ENCODE results near the gene SCRN3.
"Not testable (repeated sequence)": the region's sequence is repeated elsewhere in the genome, so short reads cannot be mapped to it uniquely, and the experiment has no call there.

SCRN3 gene

GRCh38 chr2:174385201-174385600, 10.3 kb upstream of the SCRN3 start:
- POLR2A ChIA-PET, result no interaction called here
- Histone ChIP-seq H3K9me3 (ENCODE audit: control extremely low read depth in 1 of 5, control insufficient read depth in 4 of 5, insufficient read depth in 2 of 5, low read depth in 1 of 5, low read length in 4 of 5) (peaks cover 0 to 9% (median 3%) of the 10 kb centered on the region in 5 experiments), H3K4me1 (ENCODE audit: control extremely low read depth in 1 of 4, control insufficient read depth in 4 of 4, insufficient read depth in 4 of 4, low read length in 3 of 4) (no peaks in the 10 kb centered on the region), H3K27ac (ENCODE audit: insufficient read depth in 1 of 2, low read depth in 1 of 2, low read length in 2 of 2, poor library complexity in 1 of 2, severe bottlenecking in 2 of 2) (no peak overlapping the region), H3K27me3 (replicated peaks in 2 of 5; ENCODE audit: control insufficient read depth in 4 of 5, insufficient read depth in 5 of 5, low read length in 4 of 5) (no peaks in the 10 kb centered on the region), H3K4me3 (ENCODE audit: control insufficient read depth in 1 of 7, extremely low read depth in 1 of 7, insufficient read depth in 4 of 7, low read depth in 2 of 7, low read length in 6 of 7) (no peak overlapping the region), H3K36me3 (ENCODE audit: control insufficient read depth in 4 of 4, insufficient read depth in 4 of 4, low read length in 3 of 4) (peaks cover 11 to 71% (median 19%) of the 10 kb centered on the region in 4 experiments)
- DNase-seq, result no peak
- WGBS (ENCODE audit: insufficient coverage), result no CpG with 5 or more reads among the region's 3 CpGs
- CTCF ChIA-PET, result no interaction called here

GRCh38 chr2:174388706-174389105, 6.8 kb upstream of the SCRN3 start:
- H3K36me3 ChIP-seq (ENCODE audit: control insufficient read depth in 4 of 4, insufficient read depth in 4 of 4, low read length in 3 of 4), result peaks cover 8 to 62% (median 25%) of the 10 kb centered on the region in 4 experiments
- peak in 2 of 3 donors; percentile 9 to 24 for DNase-seq
- POLR2A ChIA-PET; H3K27ac ChIP-seq (ENCODE audit: insufficient read depth in 1 of 2, low read depth in 1 of 2, low read length in 2 of 2, poor library complexity in 1 of 2, severe bottlenecking in 2 of 2); H3K27me3 ChIP-seq (replicated peaks in 2 of 5; ENCODE audit: control insufficient read depth in 4 of 5, insufficient read depth in 5 of 5, low read length in 4 of 5); H3K4me3 ChIP-seq (ENCODE audit: control insufficient read depth in 1 of 7, extremely low read depth in 1 of 7, insufficient read depth in 4 of 7, low read depth in 2 of 7, low read length in 6 of 7); H3K4me1 ChIP-seq (ENCODE audit: control extremely low read depth in 1 of 4, control insufficient read depth in 4 of 4, insufficient read depth in 4 of 4, low read length in 3 of 4); H3K9me3 ChIP-seq (ENCODE audit: control extremely low read depth in 1 of 5, control insufficient read depth in 4 of 5, insufficient read depth in 2 of 5, low read depth in 1 of 5, low read length in 4 of 5); CTCF ChIA-PET: not testable (repeated sequence)
- WGBS (ENCODE audit: insufficient coverage), result no CpG with 5 or more reads among the region's 3 CpGs

- ChIA-PET CTCF (no interaction called here), POLR2A (no interaction called here)
- Histone ChIP-seq H3K36me3 (ENCODE audit: control insufficient read depth in 4 of 4, insufficient read depth in 4 of 4, low read length in 3 of 4) (peaks cover 8 to 54% (median 22%) of the 10 kb centered on the region in 4 experiments), H3K27me3 (replicated peaks in 2 of 5; ENCODE audit: control insufficient read depth in 4 of 5, insufficient read depth in 5 of 5, low read length in 4 of 5) (no peaks in the 10 kb centered on the region), H3K4me3 (ENCODE audit: control insufficient read depth in 1 of 7, extremely low read depth in 1 of 7, insufficient read depth in 4 of 7, low read depth in 2 of 7, low read length in 6 of 7) (no peak overlapping the region), H3K4me1 (ENCODE audit: control extremely low read depth in 1 of 4, control insufficient read depth in 4 of 4, insufficient read depth in 4 of 4, low read length in 3 of 4) (peaks cover 6 to 12% (median 8%) of the 10 kb centered on the region in 4 experiments), H3K9me3 (ENCODE audit: control extremely low read depth in 1 of 5, control insufficient read depth in 4 of 5, insufficient read depth in 2 of 5, low read depth in 1 of 5, low read length in 4 of 5) (peaks cover 0 to 3% (median 0%) of the 10 kb centered on the region in 5 experiments), H3K27ac (ENCODE audit: insufficient read depth in 1 of 2, low read depth in 1 of 2, low read length in 2 of 2, poor library complexity in 1 of 2, severe bottlenecking in 2 of 2) (no peak overlapping the region)
- no peak for DNase-seq
- WGBS (ENCODE audit: insufficient coverage), result 100% methylated on average over 4 of the region's 6 CpGs
Measured at GRCh38 chr2:174389542-174389941, 6.0 kb upstream of the SCRN3 start.

- DNase-seq; POLR2A ChIA-PET; H3K27ac ChIP-seq (ENCODE audit: insufficient read depth in 1 of 2, low read depth in 1 of 2, low read length in 2 of 2, poor library complexity in 1 of 2, severe bottlenecking in 2 of 2); H3K9me3 ChIP-seq (ENCODE audit: control extremely low read depth in 1 of 5, control insufficient read depth in 4 of 5, insufficient read depth in 2 of 5, low read depth in 1 of 5, low read length in 4 of 5); CTCF ChIA-PET; H3K4me3 ChIP-seq (ENCODE audit: control insufficient read depth in 1 of 7, extremely low read depth in 1 of 7, insufficient read depth in 4 of 7, low read depth in 2 of 7, low read length in 6 of 7); H3K27me3 ChIP-seq (replicated peaks in 2 of 5; ENCODE audit: control insufficient read depth in 4 of 5, insufficient read depth in 5 of 5, low read length in 4 of 5): not testable (repeated sequence)
- peaks cover 6 to 47% (median 20%) of the 10 kb centered on the region in 4 experiments for H3K36me3 ChIP-seq (ENCODE audit: control insufficient read depth in 4 of 4, insufficient read depth in 4 of 4, low read length in 3 of 4)
- peaks cover 9 to 18% (median 11%) of the 10 kb centered on the region in 4 experiments for H3K4me1 ChIP-seq (ENCODE audit: control extremely low read depth in 1 of 4, control insufficient read depth in 4 of 4, insufficient read depth in 4 of 4, low read length in 3 of 4)
- WGBS (ENCODE audit: insufficient coverage), result no CpG with 5 or more reads among the region's 3 CpGs
Measured at GRCh38 chr2:174390303-174390702, 5.2 kb upstream of the SCRN3 start.

GRCh38 chr2:174392706-174393105, 2.8 kb upstream of the SCRN3 start:
- CTCF ChIA-PET, result interaction anchor here (1.3 kb wide), 1 partner anchor 16 kb away, joined by 3 read pairs; no protein-coding TSS in a partner anchor
- no peaks in the 10 kb centered on the region for H3K27me3 ChIP-seq (replicated peaks in 2 of 5; ENCODE audit: control insufficient read depth in 4 of 5, insufficient read depth in 5 of 5, low read length in 4 of 5)
- POLR2A ChIA-PET, result no interaction called here

GRCh38 chr2:174395969-174396630, 570 bp downstream of the SCRN3 start:
- peak; percentile 21 to 73 (median 55) for DNase-seq
- H3K4me3 ChIP-seq (ENCODE audit: control insufficient read depth in 1 of 7, extremely low read depth in 1 of 7, insufficient read depth in 4 of 7, low read depth in 2 of 7, low read length in 6 of 7), result peak overlapping the region; percentile 57 to 98 (median 93)
- POLR2A ChIA-PET, result interaction anchor here (0.6 kb wide), 1 partner anchor 131 kb away, joined by 4 read pairs; no protein-coding TSS in a partner anchor

More at GRCh38 chr2:174392706-174393105, 2.8 kb upstream of the SCRN3 start:
- H3K27ac ChIP-seq (ENCODE audit: insufficient read depth in 1 of 2, low read depth in 1 of 2, low read length in 2 of 2, poor library complexity in 1 of 2, severe bottlenecking in 2 of 2), result no peak overlapping the region
- DNase-seq, result no peak
- peaks cover 10 to 26% (median 17%) of the 10 kb centered on the region in 4 experiments for H3K4me1 ChIP-seq (ENCODE audit: control extremely low read depth in 1 of 4, control insufficient read depth in 4 of 4, insufficient read depth in 4 of 4, low read length in 3 of 4)
- no peak overlapping the region for H3K4me3 ChIP-seq (ENCODE audit: control insufficient read depth in 1 of 7, extremely low read depth in 1 of 7, insufficient read depth in 4 of 7, low read depth in 2 of 7, low read length in 6 of 7)
- no peaks in the 10 kb centered on the region for H3K9me3 ChIP-seq (ENCODE audit: control extremely low read depth in 1 of 5, control insufficient read depth in 4 of 5, insufficient read depth in 2 of 5, low read depth in 1 of 5, low read length in 4 of 5)
- H3K36me3 ChIP-seq (ENCODE audit: control insufficient read depth in 4 of 4, insufficient read depth in 4 of 4, low read length in 3 of 4), result peaks cover 0 to 25% (median 11%) of the 10 kb centered on the region in 4 experiments

GRCh38 chr2:174397773-174398172, 2.2 kb downstream of the SCRN3 start:
- POLR2A ChIA-PET, result no interaction called here
- Histone ChIP-seq H3K4me1 (ENCODE audit: control extremely low read depth in 1 of 4, control insufficient read depth in 4 of 4, insufficient read depth in 4 of 4, low read length in 3 of 4) (peaks cover 10 to 26% (median 17%) of the 10 kb centered on the region in 4 experiments), H3K9me3 (ENCODE audit: control extremely low read depth in 1 of 5, control insufficient read depth in 4 of 5, insufficient read depth in 2 of 5, low read depth in 1 of 5, low read length in 4 of 5) (no peaks in the 10 kb centered on the region), H3K4me3 (ENCODE audit: control insufficient read depth in 1 of 7, extremely low read depth in 1 of 7, insufficient read depth in 4 of 7, low read depth in 2 of 7, low read length in 6 of 7) (no peak overlapping the region), H3K27ac (ENCODE audit: insufficient read depth in 1 of 2, low read depth in 1 of 2, low read length in 2 of 2, poor library complexity in 1 of 2, severe bottlenecking in 2 of 2) (no peak overlapping the region), H3K36me3 (ENCODE audit: control insufficient read depth in 4 of 4, insufficient read depth in 4 of 4, low read length in 3 of 4) (peaks cover 0 to 15% (median 1%) of the 10 kb centered on the region in 4 experiments), H3K27me3 (replicated peaks in 2 of 5; ENCODE audit: control insufficient read depth in 4 of 5, insufficient read depth in 5 of 5, low read length in 4 of 5) (no peaks in the 10 kb centered on the region)
- CTCF ChIA-PET, result interaction anchor here (0.5 to 0.9 kb wide), 2 partner anchors 17 to 1541 kb away, joined by 3 read pairs; no protein-coding TSS in a partner anchor
- DNase-seq, result no peak
- WGBS (ENCODE audit: insufficient coverage), result 100% methylated on average over 3 of the region's 3 CpGs

More at GRCh38 chr2:174395969-174396630, 570 bp downstream of the SCRN3 start:
- no peaks in the 10 kb centered on the region for H3K9me3 ChIP-seq (ENCODE audit: control extremely low read depth in 1 of 5, control insufficient read depth in 4 of 5, insufficient read depth in 2 of 5, low read depth in 1 of 5, low read length in 4 of 5)
- peaks cover 10 to 26% (median 17%) of the 10 kb centered on the region in 4 experiments for H3K4me1 ChIP-seq (ENCODE audit: control extremely low read depth in 1 of 4, control insufficient read depth in 4 of 4, insufficient read depth in 4 of 4, low read length in 3 of 4)
- H3K36me3 ChIP-seq (ENCODE audit: control insufficient read depth in 4 of 4, insufficient read depth in 4 of 4, low read length in 3 of 4), result peaks cover 0 to 10% (median 5%) of the 10 kb centered on the region in 4 experiments
- CTCF ChIA-PET, result interaction anchor here (0.5 kb wide), 1 partner anchor 1783 kb away, joined by 3 read pairs; no protein-coding TSS in a partner anchor
- 19% methylated on average over 26 of the region's 27 CpGs for WGBS (ENCODE audit: insufficient coverage)
- H3K27ac ChIP-seq (ENCODE audit: insufficient read depth in 1 of 2, low read depth in 1 of 2, low read length in 2 of 2, poor library complexity in 1 of 2, severe bottlenecking in 2 of 2), result peak overlapping the region; percentile 95 to 96
- no peaks in the 10 kb centered on the region for H3K27me3 ChIP-seq (replicated peaks in 2 of 5; ENCODE audit: control insufficient read depth in 4 of 5, insufficient read depth in 5 of 5, low read length in 4 of 5)

All from common myeloid progenitor, CD34-positive (primary cell).